ENCODE results near the gene IFNLR1.

The IFNLR1 gene

DNA sequence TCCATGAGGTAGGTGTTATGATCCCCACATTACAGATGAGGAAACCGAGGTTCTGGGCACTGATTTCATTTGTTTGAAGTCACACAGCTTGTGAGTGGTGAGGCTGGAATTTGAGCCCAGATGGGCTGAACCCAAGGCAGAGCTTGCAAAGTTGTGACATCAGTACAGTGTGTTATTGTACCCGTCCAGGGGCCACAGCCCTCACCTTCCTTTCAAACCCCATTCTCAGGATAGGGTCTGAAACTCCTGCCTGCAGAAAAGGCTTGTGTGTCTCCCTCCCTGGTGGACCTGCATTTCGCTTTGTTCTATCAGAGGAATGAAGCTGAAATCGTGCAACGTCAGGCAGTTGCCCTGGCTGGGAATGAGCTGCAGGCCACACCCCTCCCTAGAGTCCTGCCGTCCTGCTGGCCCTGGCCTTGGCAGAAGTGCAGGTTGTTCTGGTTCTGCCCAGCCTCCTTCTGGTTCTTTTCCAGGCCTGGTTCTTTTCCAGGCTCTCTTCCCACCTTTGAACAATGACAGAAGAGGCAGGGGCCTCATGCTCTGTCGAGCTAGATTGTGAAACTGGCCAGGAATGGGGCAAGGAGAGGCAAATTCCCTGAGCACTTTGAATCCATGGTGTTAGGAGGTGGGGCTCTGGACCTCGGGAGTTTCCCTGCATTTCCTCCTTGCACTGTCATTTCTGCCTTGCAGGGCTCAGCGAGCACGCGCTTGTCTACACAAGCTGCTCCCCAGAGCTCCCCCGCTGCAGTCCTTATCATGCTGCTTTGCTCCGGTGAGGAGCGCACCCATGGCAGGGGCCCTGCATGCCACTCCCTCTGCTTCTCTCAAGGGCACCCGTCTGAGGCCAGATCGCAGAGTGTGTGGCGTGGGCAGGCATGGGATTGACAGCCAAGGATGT is 67.0 kb downstream of the IFNLR1 start:
- no peak for DNase-seq

DNA sequence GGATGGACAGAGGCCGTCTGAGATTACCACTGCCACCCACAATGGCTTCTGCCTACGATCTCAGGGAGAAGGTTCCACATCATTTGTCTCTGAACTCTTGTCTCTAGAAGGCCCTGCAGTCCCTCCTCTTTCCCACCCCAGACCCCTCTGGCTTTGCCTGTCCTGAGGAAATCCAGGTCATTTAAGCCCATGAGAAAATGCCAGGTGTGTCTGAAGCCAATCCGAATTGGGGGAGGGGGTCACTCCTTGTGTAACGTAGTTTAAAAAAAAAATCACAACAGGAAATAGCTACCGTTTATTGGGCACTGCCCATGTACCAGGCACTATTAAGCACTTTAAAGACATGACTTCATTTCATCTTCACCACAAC is 67.6 kb downstream of the IFNLR1 start:
- DNase-seq: no peak

- no peak for DNase-seq
Measured at GRCh38 chr1:24118410-24119242, 68.5 kb downstream of the IFNLR1 start.

GRCh38 chr1:24117722-24118409 is 69.2 kb downstream of the IFNLR1 start:
- DNase-seq: no peak

DNA sequence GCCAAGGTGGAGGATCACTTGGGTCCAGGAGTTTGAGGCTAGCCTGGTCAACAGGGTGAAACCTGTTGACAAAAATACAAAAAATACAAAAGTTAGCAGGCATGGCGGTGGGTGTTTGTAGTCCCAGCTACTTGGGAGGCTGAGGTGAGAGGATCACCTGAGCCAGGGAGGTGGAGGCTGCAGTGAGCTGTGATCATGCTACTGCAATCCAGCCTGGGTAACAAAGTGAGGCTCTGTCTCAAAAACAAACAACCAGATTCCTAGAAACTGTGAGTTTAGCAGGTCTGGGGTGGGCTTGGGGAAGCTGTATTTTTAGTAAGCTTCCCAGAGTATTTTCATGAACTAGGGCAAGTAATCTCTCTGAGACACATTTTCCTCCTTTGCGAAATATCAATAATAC is 70.0 kb downstream of the IFNLR1 start:
- DNase-seq: no peak

- no peak for DNase-seq
Measured at GRCh38 chr1:24114753-24115152, 72.3 kb downstream of the IFNLR1 start.

DNA sequence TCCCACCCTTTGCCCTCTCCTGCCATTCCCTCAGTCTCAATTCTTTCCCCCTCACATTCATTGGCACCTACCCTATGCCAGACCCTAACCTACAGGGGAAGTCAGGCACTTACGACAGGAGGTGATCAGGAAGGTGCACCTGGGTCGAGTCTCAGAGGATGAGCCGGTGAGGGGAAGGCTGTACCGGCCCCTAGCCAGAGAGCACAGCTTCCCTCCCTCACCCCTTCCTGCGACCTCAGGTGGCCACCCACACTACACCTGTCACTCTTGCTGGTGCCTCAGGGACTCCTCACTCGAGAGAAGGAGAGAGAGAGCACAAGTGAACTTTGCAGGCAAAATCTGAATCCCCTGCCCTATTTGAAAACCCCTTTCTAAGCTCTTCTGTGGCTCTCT is 73.5 kb downstream of the IFNLR1 start:
- no peak for DNase-seq

DNA sequence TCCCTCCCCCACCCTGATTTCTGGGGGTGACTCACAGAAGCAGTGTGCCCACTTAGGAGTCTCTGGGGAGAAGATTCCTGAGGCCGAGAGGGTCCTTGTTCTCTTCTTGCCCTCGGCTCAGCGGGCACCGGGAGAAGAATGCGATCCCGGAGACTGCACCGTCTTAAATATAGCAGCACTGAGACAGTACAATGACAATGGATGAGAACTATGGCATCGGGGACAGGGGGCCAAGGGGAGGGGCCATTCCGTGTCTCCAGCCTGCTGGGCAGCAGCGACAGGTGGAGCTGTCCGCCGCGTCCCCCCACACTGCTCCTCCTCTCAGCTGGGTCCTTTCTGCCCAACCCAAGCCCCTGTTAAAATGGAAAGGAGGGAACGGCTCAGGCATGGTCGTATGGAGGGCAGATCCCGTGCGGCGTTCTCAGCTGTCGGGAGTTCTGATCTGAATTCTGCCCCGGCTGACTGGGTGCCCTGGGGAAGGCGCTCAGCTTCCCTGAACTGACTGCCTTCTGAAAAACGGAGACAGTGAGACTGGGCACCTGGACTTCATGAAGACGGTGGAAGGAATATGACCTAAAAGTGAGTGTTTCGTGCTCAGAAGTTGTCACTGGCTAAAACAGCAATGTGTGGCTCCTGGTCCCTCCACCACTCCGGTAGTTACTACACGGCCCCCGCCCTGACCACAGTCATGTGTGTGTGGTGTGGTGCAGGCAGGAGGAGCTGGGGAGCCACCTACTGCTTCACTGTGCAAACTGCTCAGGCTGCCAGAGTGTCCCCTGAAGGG is 74.9 kb downstream of the IFNLR1 start, which contains the start of gene MYOM3:
TSS of gene MYOM3 (minus strand) at position 140 of the 784 bp plus-strand sequence. CDS start 3,499 bp downstream, outside the sequence.
- DNase-seq: peak; percentile 50 to 77

DNA sequence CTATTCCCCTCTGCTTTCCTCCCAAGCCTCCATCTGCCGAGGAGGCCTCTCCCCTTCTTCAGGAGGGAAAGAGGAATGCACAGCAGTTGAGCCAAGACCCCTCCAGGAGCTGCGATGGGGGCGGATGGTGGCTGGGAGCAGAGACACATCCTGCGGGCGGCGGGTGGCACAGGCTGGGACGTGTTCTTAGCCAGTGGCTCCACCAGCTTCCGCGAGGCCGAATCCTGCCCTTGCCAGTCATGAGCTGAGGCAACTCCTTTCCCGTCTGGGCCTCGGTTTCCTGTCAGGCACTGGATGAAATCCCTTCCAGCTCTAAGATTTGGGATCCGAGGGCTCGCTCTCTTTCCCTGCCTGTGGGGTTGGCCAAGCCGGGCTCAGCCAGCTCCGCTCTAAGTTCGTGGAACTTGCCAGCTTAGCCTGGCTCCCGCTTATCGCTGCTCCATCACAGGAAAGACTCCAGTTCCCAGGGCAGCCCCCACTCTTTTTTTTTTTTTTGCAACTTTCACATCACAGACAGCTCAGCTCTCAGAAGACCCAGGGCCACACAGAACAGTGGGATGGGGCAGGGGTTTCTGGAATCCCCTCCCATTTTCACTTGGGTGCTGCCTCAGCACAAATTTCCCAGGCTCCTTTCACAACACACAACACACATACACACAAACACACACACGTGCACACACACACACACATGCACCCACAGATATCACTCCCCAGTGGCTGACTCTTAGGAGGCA is 75.7 kb downstream of the IFNLR1 start:
- no peak for DNase-seq

GRCh38 chr1:24110642-24111261 is 76.3 kb downstream of the IFNLR1 start:
- no peak for DNase-seq

DNA sequence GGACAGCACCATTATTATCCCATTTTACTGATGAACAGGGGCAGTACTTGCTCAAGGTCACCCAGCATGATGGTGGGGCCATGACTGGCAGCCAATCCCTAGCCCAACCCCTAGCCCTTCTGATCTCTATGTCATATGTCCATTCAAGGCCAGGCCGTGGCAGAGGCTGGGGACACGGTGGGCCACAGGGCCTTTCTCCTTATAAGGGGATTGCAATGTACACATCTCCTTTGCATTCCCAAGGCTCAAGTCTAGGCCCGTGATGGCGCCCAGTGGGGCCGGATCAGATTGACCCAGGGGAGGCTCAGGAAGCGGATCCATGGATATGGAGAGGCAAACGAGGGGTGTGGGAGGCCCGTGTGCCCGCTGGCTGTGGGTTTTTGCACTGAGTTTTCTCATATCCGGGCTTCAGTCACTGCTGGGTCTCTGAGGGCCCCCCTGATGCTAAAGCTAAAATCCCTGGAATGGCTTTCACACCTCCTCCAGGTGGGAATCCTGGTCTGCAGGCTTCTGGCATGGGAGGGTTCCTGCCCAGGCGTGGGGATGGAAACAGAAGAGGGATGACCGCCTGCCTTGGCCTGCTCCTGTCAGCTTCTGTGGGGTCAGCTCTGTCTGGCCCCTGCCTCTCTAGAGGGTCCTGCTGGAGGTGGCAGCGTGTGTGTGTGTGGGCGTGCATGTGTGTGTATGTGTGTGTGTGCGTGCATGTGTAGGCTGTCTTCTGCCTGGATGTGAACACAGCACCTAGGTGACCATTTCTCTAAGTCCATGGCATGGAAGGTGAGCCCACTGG is 77.2 kb downstream of the IFNLR1 start:
- DNase-seq: no peak

- no peak for DNase-seq
Measured at GRCh38 chr1:24109166-24109483, 78.0 kb downstream of the IFNLR1 start.

DNA sequence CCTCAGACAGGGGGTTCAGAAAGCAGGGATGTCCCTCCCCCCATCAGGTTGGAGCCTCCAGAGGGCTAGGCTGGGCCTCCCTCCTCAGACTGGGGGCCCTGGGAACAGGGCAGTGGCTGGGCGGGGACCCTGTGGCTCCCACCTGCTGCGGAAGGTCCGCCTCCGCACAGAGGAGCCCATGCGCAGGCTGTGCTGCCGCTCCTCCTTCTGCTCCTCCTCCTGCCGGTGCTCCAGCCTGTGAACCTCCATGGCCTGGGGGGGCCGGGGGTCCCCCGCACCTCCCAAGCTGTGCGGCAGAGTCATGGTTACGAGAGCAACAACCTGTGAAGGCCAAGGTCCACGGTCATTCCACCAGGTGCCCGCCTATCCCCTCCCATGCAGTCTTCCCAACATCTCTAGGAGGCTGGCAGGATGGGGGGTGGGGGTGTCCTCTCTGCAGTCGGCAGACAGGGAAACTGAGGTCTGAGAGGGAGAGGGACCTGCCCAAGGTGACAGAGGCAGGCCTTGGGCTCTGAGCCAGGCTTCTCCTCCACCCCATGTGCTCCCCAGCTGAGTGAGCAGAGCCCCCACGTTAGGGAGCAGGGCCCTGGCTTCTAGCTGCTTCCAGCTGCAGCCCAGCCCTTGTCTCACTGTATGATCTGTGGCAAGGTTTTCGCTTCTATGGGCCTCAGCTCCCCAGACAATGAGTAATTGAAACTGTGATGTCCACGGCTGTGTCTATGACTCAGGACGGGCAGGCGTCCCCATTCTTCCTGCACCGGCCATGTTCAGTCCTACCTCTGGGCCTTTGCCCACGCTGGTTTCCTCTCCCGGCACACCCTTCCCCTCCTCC is 78.5 kb downstream of the IFNLR1 start:
- DNase-seq: no peak

DNA sequence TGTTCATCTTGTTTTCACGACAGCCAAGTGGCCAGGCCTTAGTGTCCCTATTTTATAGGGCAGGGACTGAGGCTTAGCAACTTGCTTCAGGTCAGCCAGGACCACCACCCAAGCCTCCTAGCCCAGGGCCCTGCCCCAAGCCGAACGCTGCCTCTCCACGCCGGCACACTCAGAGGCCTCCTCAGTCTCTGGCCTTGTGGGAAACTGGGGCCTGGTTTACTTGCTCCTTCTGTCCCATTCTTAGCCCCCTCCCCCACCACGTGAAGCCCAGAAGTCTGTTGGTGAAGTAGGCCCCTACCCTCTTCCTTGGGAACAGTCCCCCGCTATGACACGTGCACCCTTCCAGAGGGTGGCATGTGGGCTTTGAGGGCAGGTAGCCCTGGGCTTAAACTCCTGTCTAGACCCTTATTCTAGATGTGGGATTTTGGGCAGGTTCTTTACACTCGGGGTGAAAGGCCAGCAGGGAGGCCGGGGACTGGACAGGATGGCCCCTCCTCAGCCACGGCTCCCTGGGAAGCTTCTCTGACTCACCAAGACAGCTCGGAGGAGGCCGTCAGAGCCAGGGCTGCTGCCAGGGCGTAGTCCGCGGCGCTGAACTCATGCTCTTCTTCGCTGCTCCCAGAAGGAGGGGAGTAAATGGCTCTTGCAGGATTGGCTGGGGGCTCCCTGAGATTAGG is 79.5 kb downstream of the IFNLR1 start:
- no peak for DNase-seq

DNA sequence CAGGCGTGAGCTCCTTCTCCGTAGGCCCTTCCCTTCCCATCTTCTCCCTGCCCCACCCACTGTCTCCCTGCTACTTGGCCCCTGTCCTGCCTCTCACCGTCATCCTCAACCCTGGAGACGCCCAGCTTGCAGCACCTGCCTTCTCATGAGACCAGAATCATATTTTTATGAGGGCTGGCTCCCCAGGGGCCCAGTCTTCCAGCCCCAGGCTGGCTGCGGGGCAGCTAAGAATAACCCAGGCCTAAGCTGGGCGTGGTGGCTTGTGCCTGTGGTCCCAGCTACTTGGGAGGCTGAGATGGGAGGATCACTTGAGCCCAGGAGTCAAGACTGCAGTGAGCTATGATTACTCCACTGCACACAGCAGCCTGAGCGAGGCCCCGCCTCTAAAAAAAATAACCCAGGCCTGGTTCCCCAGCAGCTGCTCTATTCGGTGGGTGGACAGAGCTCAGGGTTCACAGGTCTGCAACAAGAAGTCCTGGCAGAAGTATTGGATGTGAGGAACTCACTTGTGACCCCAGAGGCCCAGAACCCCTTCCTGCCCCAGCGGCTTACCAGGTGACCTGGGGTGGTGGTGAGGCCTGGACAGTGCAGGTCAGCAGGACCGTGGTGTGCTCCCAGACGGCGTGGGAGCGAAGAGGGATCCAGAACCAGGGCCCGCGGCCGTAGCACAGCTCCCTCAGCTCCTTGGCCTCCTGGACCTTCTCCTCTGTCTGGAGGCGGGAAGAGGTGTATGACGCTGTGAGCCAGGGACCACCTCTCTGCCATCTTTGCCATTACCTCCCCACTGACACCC is 81.5 kb downstream of the IFNLR1 start:
- no peak for DNase-seq

DNA sequence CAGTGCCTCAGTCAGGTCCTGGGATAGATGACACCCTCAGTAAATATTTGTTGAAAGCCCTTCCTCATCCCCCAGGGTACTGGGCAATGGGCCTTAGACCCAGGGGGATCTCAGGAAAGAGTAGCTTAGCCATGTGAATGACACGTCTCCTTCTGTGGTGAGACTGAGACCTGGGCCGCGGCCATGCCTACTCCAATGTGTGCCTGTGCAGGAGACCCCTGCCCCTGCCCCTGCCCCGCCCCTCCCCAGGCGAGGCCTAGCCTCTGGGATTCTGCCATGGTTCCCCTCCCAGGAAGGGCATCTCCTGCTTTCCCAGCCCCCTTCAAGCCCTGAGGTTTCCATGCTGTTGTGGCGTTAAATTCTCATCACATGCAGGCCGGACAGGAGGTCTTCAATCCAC is 82.2 kb downstream of the IFNLR1 start:
- DNase-seq: no peak
